Effector memory CD8-positive, alpha-beta T cell (primary cell): ENCODE data around the gene PTCD1.
"Not testable (repeated sequence)": the region's sequence is repeated elsewhere in the genome, so short reads cannot be mapped to it uniquely, and the experiment has no call there.

Source experiments
- ATAC-seq: fragments of 150-1000 bp; cut with Tn5 transposase; replicated peaks from 2 replicates; pipeline ENCODE4 v1.10.0; 2021; ENCODE audit warnings: mild to moderate bottlenecking, moderate library complexity
- DNase-seq, 3 experiments: peaks; one replicate each; pipeline ENCODE4 v3.0.0; 2021
- H3K27ac Mint-ChIP-seq, 2 donors: one replicate each; pipeline ENCODE4 v1.8.0; 2022; ENCODE audit warnings: mild to moderate bottlenecking in 2 of 2, mixed read lengths in 2 of 2, moderate library complexity in 2 of 2
- H3K27me3 Mint-ChIP-seq, 2 donors: one replicate each; pipeline ENCODE4 v1.8.0; 2022; ENCODE audit warnings: mixed read lengths in 2 of 2
- H3K36me3 Mint-ChIP-seq: one replicate; pipeline ENCODE4 v1.8.0; 2022; ENCODE audit warnings: mild to moderate bottlenecking, moderate library complexity, mixed read lengths; ENCODE audit not compliant: insufficient read depth
- H3K4me1 Mint-ChIP-seq, 2 donors: one replicate each; pipeline ENCODE4 v1.8.0; 2022; ENCODE audit warnings: low read depth in 2 of 2, mixed read lengths in 2 of 2
- H3K4me3 Mint-ChIP-seq, 2 donors: one replicate each; pipeline ENCODE4 v1.8.0; 2022; ENCODE audit warnings: mild to moderate bottlenecking in 2 of 2, mixed read lengths in 2 of 2, moderate library complexity in 2 of 2
- H3K9me3 Mint-ChIP-seq, 2 donors: one replicate each; pipeline ENCODE4 v1.8.0; 2022; ENCODE audit warnings: mixed read lengths in 2 of 2

Gene PTCD1

GRCh38 chr7:99433158-99433557, 5.4 kb downstream of the PTCD1 start:
- Mint-ChIP-seq H3K9me3 (no peaks in the 10 kb centered on the region), H3K27me3 (no peaks in the 10 kb centered on the region), H3K36me3 (peaks cover 36% of the 10 kb centered on the region), H3K4me1 (peaks cover 6 to 7% of the 10 kb centered on the region in 2 donors), H3K27ac (peak overlapping the region in 1 of 2 donors; percentile 41), H3K4me3 (no peak overlapping the region)
- ATAC-seq (no peak), DNase-seq (no peak)

GRCh38 chr7:99431756-99432540, 6.7 kb downstream of the PTCD1 start:
- not testable (repeated sequence) for H3K4me3 Mint-ChIP-seq
- H3K36me3 Mint-ChIP-seq = peaks cover 41% of the 10 kb centered on the region

GRCh38 chr7:99429756-99430155, 8.8 kb downstream of the PTCD1 start:
- ATAC-seq (no peak), DNase-seq (no peak)
- Mint-ChIP-seq H3K27ac (no peak overlapping the region), H3K4me1 (peaks cover under 1 to 6% of the 10 kb centered on the region in 2 donors), H3K27me3 (no peaks in the 10 kb centered on the region), H3K4me3 (no peak overlapping the region), H3K36me3 (peaks cover 36% of the 10 kb centered on the region), H3K9me3 (no peaks in the 10 kb centered on the region)

More at GRCh38 chr7:99431756-99432540, 6.7 kb downstream of the PTCD1 start:
- not testable (repeated sequence) for ATAC-seq, H3K9me3 Mint-ChIP-seq, H3K27ac Mint-ChIP-seq, H3K27me3 Mint-ChIP-seq, DNase-seq, H3K4me1 Mint-ChIP-seq

- Mint-ChIP-seq H3K36me3 (peaks cover 31% of the 10 kb centered on the region), H3K9me3 (no peaks in the 10 kb centered on the region), H3K27ac (no peak overlapping the region), H3K4me1 (peaks cover 0 to 6% of the 10 kb centered on the region in 2 donors), H3K4me3 (no peak overlapping the region), H3K27me3 (no peaks in the 10 kb centered on the region)
- ATAC-seq = no peak
- DNase-seq = no peak
These were observed 9.5 kb downstream of the PTCD1 start for GRCh38 chr7:99428972-99429566.

GRCh38 chr7:99424932-99425730, 13.5 kb downstream of the PTCD1 start:
- H3K27me3 Mint-ChIP-seq = no peaks in the 10 kb centered on the region
- H3K9me3 Mint-ChIP-seq = no peaks in the 10 kb centered on the region
- no peak for ATAC-seq
- peaks cover 21% of the 10 kb centered on the region for H3K36me3 Mint-ChIP-seq
- H3K4me3 Mint-ChIP-seq = no peak overlapping the region
- DNase-seq = no peak
- no peaks in the 10 kb centered on the region for H3K4me1 Mint-ChIP-seq
- no peak overlapping the region for H3K27ac Mint-ChIP-seq

GRCh38 chr7:99422625-99423024, 16.0 kb downstream of the PTCD1 start:
- DNase-seq (no peak), ATAC-seq (no peak)
- H3K9me3 Mint-ChIP-seq = no peaks in the 10 kb centered on the region
- H3K4me3 Mint-ChIP-seq = no peak overlapping the region
- H3K4me1 Mint-ChIP-seq = no peaks in the 10 kb centered on the region
- H3K27me3 Mint-ChIP-seq = no peaks in the 10 kb centered on the region
- peak overlapping the region; percentile 41 to 46 for H3K27ac Mint-ChIP-seq
- H3K36me3 Mint-ChIP-seq = peaks cover 40% of the 10 kb centered on the region

GRCh38 chr7:99422186-99422585, 16.4 kb downstream of the PTCD1 start:
- H3K27ac Mint-ChIP-seq = peak overlapping the region; percentile 25 to 46
- no peaks in the 10 kb centered on the region for H3K4me1 Mint-ChIP-seq
- no peaks in the 10 kb centered on the region for H3K27me3 Mint-ChIP-seq
- no peaks in the 10 kb centered on the region for H3K9me3 Mint-ChIP-seq
- no peak for DNase-seq
- H3K4me3 Mint-ChIP-seq = no peak overlapping the region
- peaks cover 45% of the 10 kb centered on the region for H3K36me3 Mint-ChIP-seq
- ATAC-seq = no peak

- H3K27ac Mint-ChIP-seq = peak overlapping the region in 1 of 2 donors; percentile 87
- H3K4me1 Mint-ChIP-seq = no peaks in the 10 kb centered on the region
- H3K36me3 Mint-ChIP-seq = peaks cover 57% of the 10 kb centered on the region
- ATAC-seq (no peak), DNase-seq (no peak)
- no peak overlapping the region for H3K4me3 Mint-ChIP-seq
- no peaks in the 10 kb centered on the region for H3K27me3 Mint-ChIP-seq
- no peaks in the 10 kb centered on the region for H3K9me3 Mint-ChIP-seq
These were observed 17.6 kb downstream of the PTCD1 start for GRCh38 chr7:99420986-99421385.

- Mint-ChIP-seq H3K27me3 (no peaks in the 10 kb centered on the region), H3K36me3 (peaks cover 65% of the 10 kb centered on the region), H3K4me1 (peaks cover 0 to under 1% of the 10 kb centered on the region in 2 donors), H3K9me3 (no peaks in the 10 kb centered on the region), H3K4me3 (no peak overlapping the region), H3K27ac (peak overlapping the region in 1 of 2 donors; percentile 87)
- DNase-seq = no peak
- no peak for ATAC-seq
These were observed 18.4 kb downstream of the PTCD1 start for GRCh38 chr7:99420213-99420612.

- no peak for ATAC-seq
- DNase-seq = no peak
- Mint-ChIP-seq H3K27ac (peak overlapping the region in 1 of 2 donors; percentile 87), H3K9me3 (no peaks in the 10 kb centered on the region), H3K4me1 (peaks cover 0 to 5% of the 10 kb centered on the region in 2 donors), H3K36me3 (peaks cover 72% of the 10 kb centered on the region), H3K4me3 (peak overlapping the region in 1 of 2 donors; percentile 20), H3K27me3 (no peaks in the 10 kb centered on the region)
These were observed 19.1 kb downstream of the PTCD1 start for GRCh38 chr7:99419323-99420021.

GRCh38 chr7:99418260-99418659, 20.3 kb downstream of the PTCD1 start:
- Mint-ChIP-seq H3K4me3 (no peak overlapping the region), H3K27me3 (no peaks in the 10 kb centered on the region), H3K27ac (no peak overlapping the region), H3K4me1 (peaks cover under 1 to 6% of the 10 kb centered on the region in 2 donors), H3K9me3 (no peaks in the 10 kb centered on the region), H3K36me3 (peaks cover 83% of the 10 kb centered on the region)
- ATAC-seq (no peak), DNase-seq (no peak)

- H3K4me3 Mint-ChIP-seq, H3K27me3 Mint-ChIP-seq, H3K9me3 Mint-ChIP-seq, ATAC-seq, DNase-seq: not testable (repeated sequence)
- H3K4me1 Mint-ChIP-seq = peaks cover 9 to 11% of the 10 kb centered on the region in 2 donors
- H3K36me3 Mint-ChIP-seq = peaks cover 99% of the 10 kb centered on the region
- peak overlapping the region; percentile 6 to 23 for H3K27ac Mint-ChIP-seq
These were observed 23.0 kb downstream of the PTCD1 start for GRCh38 chr7:99415513-99416127.

GRCh38 chr7:99410635-99411034, 28.0 kb downstream of the PTCD1 start:
- peak overlapping the region; percentile 95 to 99 for H3K27ac Mint-ChIP-seq
- peaks cover 81% of the 10 kb centered on the region for H3K36me3 Mint-ChIP-seq
- peak overlapping the region; percentile 94 to 99 for H3K4me3 Mint-ChIP-seq
- ATAC-seq (no peak), DNase-seq (no peak)
- no peaks in the 10 kb centered on the region for H3K9me3 Mint-ChIP-seq
- no peaks in the 10 kb centered on the region for H3K27me3 Mint-ChIP-seq
- peaks cover 42 to 43% of the 10 kb centered on the region in 2 donors for H3K4me1 Mint-ChIP-seq
